ENCODE results near the gene HDAC4. TPM values are rescaled to one million over a fixed set of nuclear protein-coding genes. Genes with fewer than 3 reads are reported as not detected.

Gene HDAC4
- total and polyA plus RNA-seq, 10 of the 15 experiments (the other 5 are each of a cell fraction or from before 2014, with no cell fraction given), result 0.22 to 15.7 (median 4.8) TPM

DNA sequence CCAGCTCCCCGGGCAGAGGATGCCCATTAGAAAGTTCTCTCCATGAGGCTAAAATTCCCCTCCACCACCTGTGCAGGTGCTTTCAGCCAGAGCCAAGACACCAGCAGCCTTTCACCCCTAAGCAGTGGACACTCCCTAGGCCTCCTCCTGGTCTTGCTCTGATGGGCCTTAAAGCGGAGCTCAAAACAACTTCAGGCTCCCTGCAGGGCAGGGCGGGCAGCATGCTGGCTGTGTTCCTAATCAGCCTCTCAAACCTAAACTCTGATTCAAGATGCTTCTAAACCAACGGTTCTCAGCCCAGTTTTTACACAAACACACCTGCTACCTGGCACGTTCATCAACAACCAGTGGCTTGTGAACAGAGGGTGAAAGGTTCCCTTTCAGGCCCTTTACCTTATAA is 298.6 kb downstream of the HDAC4 start:
- no peaks in the 10 kb centered on the region for H3K27me3 ChIP-seq (replicated peaks in 1 of 2; ENCODE audit: control insufficient read depth in 2 of 2, insufficient read depth in 2 of 2, low read length in 1 of 2)
- no peak for FAIRE-seq
- no peak overlapping the region for H3K9ac ChIP-seq (ENCODE audit: control insufficient read depth, insufficient read depth, low read length)
- H3K36me3 ChIP-seq (ENCODE audit: control insufficient read depth in 2 of 2, insufficient read depth in 2 of 2, low read length in 1 of 2), result no peaks in the 10 kb centered on the region
- no peaks in the 10 kb centered on the region for H4K20me1 ChIP-seq (ENCODE audit: control insufficient read depth, insufficient read depth)
- ChIA-PET POLR2A (no interaction called here), CTCF (no interaction called here), RAD21 (ENCODE audit: unreplicated experiment) (no interaction called here), SMC1A (ENCODE audit: uncharacterized antibody, unreplicated experiment) (no interaction called here)
- TF ChIP-seq, protein P1, sequence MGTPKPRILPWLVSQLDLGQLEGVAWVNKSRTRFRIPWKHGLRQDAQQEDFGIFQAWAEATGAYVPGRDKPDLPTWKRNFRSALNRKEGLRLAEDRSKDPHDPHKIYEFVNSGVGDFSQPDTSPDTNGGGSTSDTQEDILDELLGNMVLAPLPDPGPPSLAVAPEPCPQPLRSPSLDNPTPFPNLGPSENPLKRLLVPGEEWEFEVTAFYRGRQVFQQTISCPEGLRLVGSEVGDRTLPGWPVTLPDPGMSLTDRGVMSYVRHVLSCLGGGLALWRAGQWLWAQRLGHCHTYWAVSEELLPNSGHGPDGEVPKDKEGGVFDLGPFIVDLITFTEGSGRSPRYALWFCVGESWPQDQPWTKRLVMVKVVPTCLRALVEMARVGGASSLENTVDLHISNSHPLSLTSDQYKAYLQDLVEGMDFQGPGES (IDR thresholded peaks at IDR 0.05), result no peak
- TF ChIP-seq NFYB (IDR thresholded peaks at IDR 0.05; ENCODE audit: insufficient read depth, low read depth, low read length), result no peak
- TF ChIP-seq, protein P2, sequence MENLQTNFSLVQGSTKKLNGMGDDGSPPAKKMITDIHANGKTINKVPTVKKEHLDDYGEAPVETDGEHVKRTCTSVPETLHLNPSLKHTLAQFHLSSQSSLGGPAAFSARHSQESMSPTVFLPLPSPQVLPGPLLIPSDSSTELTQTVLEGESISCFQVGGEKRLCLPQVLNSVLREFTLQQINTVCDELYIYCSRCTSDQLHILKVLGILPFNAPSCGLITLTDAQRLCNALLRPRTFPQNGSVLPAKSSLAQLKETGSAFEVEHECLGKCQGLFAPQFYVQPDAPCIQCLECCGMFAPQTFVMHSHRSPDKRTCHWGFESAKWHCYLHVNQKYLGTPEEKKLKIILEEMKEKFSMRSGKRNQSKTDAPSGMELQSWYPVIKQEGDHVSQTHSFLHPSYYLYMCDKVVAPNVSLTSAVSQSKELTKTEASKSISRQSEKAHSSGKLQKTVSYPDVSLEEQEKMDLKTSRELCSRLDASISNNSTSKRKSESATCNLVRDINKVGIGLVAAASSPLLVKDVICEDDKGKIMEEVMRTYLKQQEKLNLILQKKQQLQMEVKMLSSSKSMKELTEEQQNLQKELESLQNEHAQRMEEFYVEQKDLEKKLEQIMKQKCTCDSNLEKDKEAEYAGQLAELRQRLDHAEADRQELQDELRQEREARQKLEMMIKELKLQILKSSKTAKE (IDR thresholded peaks at IDR 0.05; ENCODE audit: low read depth, poor library complexity, severe bottlenecking), result no peak
- no peak for TF ChIP-seq EP300 (IDR thresholded peaks at IDR 0.05; ENCODE audit: borderline replicate concordance in 1 of 2, control insufficient read depth in 1 of 2, low read depth in 2 of 2, low read length in 2 of 2)
- TF ChIP-seq EZH2 (IDR thresholded peaks at IDR 0.05; ENCODE audit: borderline replicate concordance, control insufficient read depth, low read depth, low read length), result no peak
- TF ChIP-seq FOXM1 (IDR thresholded peaks at IDR 0.05; ENCODE audit: low read depth, low read length), result no peak
- no peak overlapping the region for H3K4me3 ChIP-seq
- H3K27ac ChIP-seq (ENCODE audit: control insufficient read depth, insufficient read depth), result no peak overlapping the region
- H3K4me1 ChIP-seq (ENCODE audit: control insufficient read depth, insufficient read depth, low read length), result no peaks in the 10 kb centered on the region
- no peak overlapping the region for H2AFZ ChIP-seq (ENCODE audit: control insufficient read depth, low read depth, low read length)
- no peak for ATAC-seq
- no peak for DNase-seq (ENCODE audit: low read depth, low spot score)
- intact Hi-C loops (cut with micrococcal nuclease; ENCODE audit: unreplicated experiment) (no loop called here), in situ Hi-C loops (cut with MboI) (no loop called here)
- no peak overlapping the region for H3K4me2 ChIP-seq (ENCODE audit: control insufficient read depth, insufficient read depth)
- 58% methylated on average over 5 of the region's 5 CpGs for WGBS (ENCODE audit: insufficient coverage, insufficient replicate concordance, low lambda C conversion rate, missing lambda C conversion rate)
- BruUV-seq (replicated peaks), result no TSS peak
- no peaks in the 10 kb centered on the region for H3K79me2 ChIP-seq (ENCODE audit: control insufficient read depth, insufficient read depth, low read length)
- no peaks in the 10 kb centered on the region for H3K9me3 ChIP-seq (replicated peaks; ENCODE audit: control insufficient read depth, insufficient read depth, low read length)

Measured in GM12878 (cell line).